HL-60/S4 (cell line): ENCODE results near the gene GPX2.

Source experiments
- in situ Hi-C: fragments of 300-500 bp; cut with MboI; formaldehyde crosslinking; loops from 2 replicates; pipeline ENCODE4 v1.14.3; 2022; ENCODE audit warnings: low sequenced_read_pairs

The GPX2 gene

GRCh38 chr14:64940336-64940910 lies 2.1 kb downstream of the GPX2 start:
- in situ Hi-C loops, result no loop called here

GRCh38 chr14:64939817-64940190 lies 2.7 kb downstream of the GPX2 start:
- in situ Hi-C loops, result no loop called here

- in situ Hi-C loops, result no loop called here
Measured at GRCh38 chr14:64938972-64939816, 3.4 kb downstream of the GPX2 start.

GRCh38 chr14:64937821-64938193 lies 4.7 kb downstream of the GPX2 start:
- in situ Hi-C loops, result no loop called here

GRCh38 chr14:64937171-64937820 lies 5.2 kb downstream of the GPX2 start:
- in situ Hi-C loops, result no loop called here

- in situ Hi-C loops, result no loop called here
Measured at GRCh38 chr14:64935508-64935907, 7.0 kb downstream of the GPX2 start.

GRCh38 chr14:64934338-64934929 lies 8.1 kb downstream of the GPX2 start:
- in situ Hi-C loops, result no loop called here

GRCh38 chr14:64932231-64932630 lies 10.3 kb downstream of the GPX2 start:
- in situ Hi-C loops, result no loop called here

GRCh38 chr14:64931123-64931522 lies 11.4 kb downstream of the GPX2 start:
- in situ Hi-C loops, result no loop called here

GRCh38 chr14:64930085-64930843 lies 12.3 kb downstream of the GPX2 start:
- in situ Hi-C loops, result no loop called here

GRCh38 chr14:64929014-64929359 lies 13.6 kb downstream of the GPX2 start:
- in situ Hi-C loops, result no loop called here

- in situ Hi-C loops, result no loop called here
Measured at GRCh38 chr14:64928239-64929013, 14.1 kb downstream of the GPX2 start.

GRCh38 chr14:64927031-64927430 lies 15.5 kb downstream of the GPX2 start:
- in situ Hi-C loops, result no loop called here

GRCh38 chr14:64926398-64926995 lies 16.0 kb downstream of the GPX2 start:
- in situ Hi-C loops, result no loop called here

GRCh38 chr14:64923015-64923414 lies 19.5 kb downstream of the GPX2 start:
- in situ Hi-C loops, result loop anchor here (25.0 kb wide), 1 partner anchor 261 kb away; no protein-coding TSS in a partner anchor

- in situ Hi-C loops, result loop anchor here (25.0 kb wide), 1 partner anchor 258 kb away; no protein-coding TSS in a partner anchor
Measured at GRCh38 chr14:64920465-64920864, 22.1 kb downstream of the GPX2 start.

- in situ Hi-C loops, result loop anchor here (25.0 kb wide), 1 partner anchor 257 kb away; no protein-coding TSS in a partner anchor
Measured at GRCh38 chr14:64919618-64920017, 22.9 kb downstream of the GPX2 start.

GRCh38 chr14:64919215-64919614 lies 23.3 kb downstream of the GPX2 start:
- in situ Hi-C loops, result loop anchor here (25.0 kb wide), 1 partner anchor 257 kb away; no protein-coding TSS in a partner anchor

GRCh38 chr14:64918216-64918615 lies 24.3 kb downstream of the GPX2 start:
- in situ Hi-C loops, result loop anchor here (25.0 kb wide), 1 partner anchor 256 kb away; no protein-coding TSS in a partner anchor
